H1 (cell line): Measurements from ENCODE around the gene CFHR1. TPM values are rescaled to one million over a fixed set of nuclear protein-coding genes. Genes with fewer than 3 reads are reported as not detected.

ENCODE experiments used
- CTCF ChIA-PET: fragments of 300-600 bp; sonication (Branson Sonifier 250); formaldehyde crosslinking; loops from one replicate; lab custom pipeline; 2021; ENCODE audit not compliant: partially characterized antibody; lab: Charles Lee
- POLR2A ChIA-PET: fragments of 300-600 bp; sonication (Branson Sonifier 250); formaldehyde crosslinking; loops from one replicate; lab custom pipeline; 2021; ENCODE audit warnings: inconsistent platforms; ENCODE audit not compliant: partially characterized antibody; lab: Charles Lee
- DNase-seq, 2 experiments: peaks; one replicate each; pipeline versions ENCODE4 v3.0.0 to v3.0.0-alpha.2; 2010 to 2022; ENCODE audit warnings: low spot score in 2 of 2, low read depth in 1 of 2, mixed read lengths in 1 of 2
- FAIRE-seq: peaks from 2 replicates; lab custom pipeline; 2011; peaks lifted over from hg19 to GRCh38; lab: Jason Lieb, UNC
- H2AFZ ChIP-seq: 2 replicates; pipeline ENCODE4 v1.8.1; 2012; ENCODE audit warnings: low read length, inconsistent platforms
- H2AK5ac ChIP-seq: 2 replicates; pipeline ENCODE4 v1.6.1; 2013; ENCODE audit warnings: low read depth, low read length
- H2BK120ac ChIP-seq: replicated peaks from 2 replicates; pipeline ENCODE3; 2013; ENCODE audit warnings: low read depth, low read length, inconsistent platforms
- H2BK12ac ChIP-seq: 2 replicates; pipeline ENCODE4 v1.6.1; 2013; ENCODE audit warnings: low read depth, low read length
- H2BK15ac ChIP-seq: 2 replicates; pipeline ENCODE4 v1.6.1; 2013; ENCODE audit warnings: low read length
- H2BK20ac ChIP-seq: 2 replicates; pipeline ENCODE4 v1.6.1; 2013; ENCODE audit warnings: low read length
- H2BK5ac ChIP-seq: 2 replicates; pipeline ENCODE4 v1.6.1; 2013; ENCODE audit warnings: low read depth, low read length
- H3K14ac ChIP-seq: 2 replicates; pipeline ENCODE4 v1.6.1; 2013; ENCODE audit warnings: inconsistent platforms; ENCODE audit not compliant: insufficient read length
- H3K18ac ChIP-seq: 2 replicates; pipeline ENCODE4 v1.6.1; 2013; ENCODE audit warnings: low read length; ENCODE audit errors: extremely low read depth
- H3K23ac ChIP-seq: 2 replicates; pipeline ENCODE4 v1.6.1; 2013; ENCODE audit warnings: inconsistent platforms; ENCODE audit not compliant: insufficient read length
- H3K23me2 ChIP-seq: 2 replicates; pipeline ENCODE4 v1.6.1; 2013; ENCODE audit warnings: low read depth, low read length
- H3K27ac ChIP-seq: 2 replicates; pipeline ENCODE4 v1.6.1; 2011; ENCODE audit warnings: low read depth, low read length, inconsistent platforms
- H3K27me3 ChIP-seq, 4 experiments: replicated peaks in 1 of 4; 1 replicate in 1 of 4; 2 replicates in 3 of 4; pipeline versions ENCODE4 v1.6.1 to v1.8.1; 2011 to 2013; ENCODE audit warnings: low read length in 3 of 4, mild to moderate bottlenecking in 3 of 4, inconsistent platforms in 2 of 4, mixed read lengths in 2 of 4, moderate library complexity in 1 of 4; ENCODE audit not compliant: control insufficient read depth in 3 of 4, insufficient read depth in 3 of 4; ENCODE audit errors: extremely low read depth in 1 of 4
- H3K36me3 ChIP-seq, 4 experiments: 2 replicates each; pipeline versions ENCODE4 v1.6.1 to v1.8.1; 2011 to 2013; ENCODE audit warnings: mild to moderate bottlenecking in 4 of 4, low read length in 3 of 4, moderate library complexity in 2 of 4, control low read depth in 1 of 4, inconsistent platforms in 1 of 4; ENCODE audit not compliant: insufficient read depth in 4 of 4, control insufficient read depth in 2 of 4
- H3K4ac ChIP-seq: replicated peaks from 2 replicates; pipeline ENCODE3; 2013; ENCODE audit warnings: low read length, low read depth, mixed read lengths, inconsistent platforms; ENCODE audit not compliant: insufficient read length
- H3K4me1 ChIP-seq, 4 experiments: replicated peaks in 1 of 4; 1 replicate in 1 of 4; 2 replicates in 3 of 4; pipeline versions ENCODE4 v1.6.1 to v1.8.1; 2011 to 2013; ENCODE audit warnings: low read length in 3 of 4, inconsistent platforms in 2 of 4, mixed read lengths in 1 of 4; ENCODE audit not compliant: insufficient read depth in 4 of 4, control insufficient read depth in 3 of 4
- H3K4me2 ChIP-seq, 2 experiments: 2 replicates each; pipeline versions ENCODE4 v1.6.1 to v1.8.1; 2011 to 2013; ENCODE audit warnings: low read depth in 2 of 2, low read length in 2 of 2, control low read depth in 1 of 2, inconsistent platforms in 1 of 2, mild to moderate bottlenecking in 1 of 2; ENCODE audit not compliant: insufficient read depth in 1 of 2
- H3K4me3 ChIP-seq, 4 experiments: fragments of 200-600, 300-600 bp in 1 of 4; sonication (generic), shearing (Covaris generic), sonication (Bioruptor Twin) in 1 of 4; 2 replicates each; pipeline versions ENCODE4 v1.5.1 to v1.8.1; 2011 to 2016; ENCODE audit warnings: low read length in 4 of 4, low read depth in 3 of 4, control low read depth in 2 of 4, inconsistent platforms in 2 of 4, mild to moderate bottlenecking in 2 of 4, mixed read lengths in 1 of 4, moderate library complexity in 1 of 4; ENCODE audit not compliant: insufficient read depth in 2 of 4; ENCODE audit errors: extremely low read depth in 1 of 4
- H3K56ac ChIP-seq: replicated peaks from 2 replicates; pipeline ENCODE3; 2013; ENCODE audit warnings: low read depth, mild to moderate bottlenecking, mixed read lengths, low read length, inconsistent platforms; ENCODE audit not compliant: insufficient read length
- H3K79me1 ChIP-seq: 2 replicates; pipeline ENCODE4 v1.6.1; 2013; ENCODE audit warnings: low read depth, low read length, control low read depth
- H3K79me2 ChIP-seq, 2 experiments: 2 replicates each; pipeline versions ENCODE4 v1.6.1 to v1.8.1; 2012 to 2013; ENCODE audit warnings: low read length in 2 of 2, mild to moderate bottlenecking in 2 of 2, inconsistent platforms in 1 of 2; ENCODE audit not compliant: insufficient read depth in 2 of 2, control insufficient read depth in 1 of 2
- H3K9ac ChIP-seq, 4 experiments: replicated peaks in 1 of 4; 1 replicate in 1 of 4; 2 replicates in 3 of 4; pipeline versions ENCODE4 v1.6.1 to v1.8.1; 2011 to 2013; ENCODE audit warnings: low read depth in 3 of 4, low read length in 3 of 4, control low read depth in 2 of 4, mild to moderate bottlenecking in 2 of 4, moderate library complexity in 2 of 4, inconsistent platforms in 1 of 4; ENCODE audit errors: extremely low read depth in 1 of 4
- H3K9me3 ChIP-seq, 2 experiments: 2 replicates each; pipeline versions ENCODE4 v1.6.1 to v1.8.1; 2012 to 2013; ENCODE audit warnings: mild to moderate bottlenecking in 2 of 2, moderate library complexity in 2 of 2, control low read depth in 1 of 2, inconsistent platforms in 1 of 2, low read depth in 1 of 2, low read length in 1 of 2, mixed read lengths in 1 of 2; ENCODE audit not compliant: insufficient read depth in 2 of 2
- H4K20me1 ChIP-seq, 2 experiments: replicated peaks in 1 of 2; 2 replicates each; pipeline versions ENCODE3 to v1.8.1; 2011 to 2013; ENCODE audit warnings: inconsistent platforms in 2 of 2, low read length in 2 of 2, mild to moderate bottlenecking in 1 of 2; ENCODE audit not compliant: insufficient read depth in 2 of 2, control insufficient read depth in 1 of 2
- H4K5ac ChIP-seq: 2 replicates; pipeline ENCODE4 v1.6.1; 2013; ENCODE audit warnings: low read length, low read depth, mixed read lengths, inconsistent platforms; ENCODE audit not compliant: insufficient read length
- H4K8ac ChIP-seq: 2 replicates; pipeline ENCODE4 v1.8.0; 2013; ENCODE audit warnings: mild to moderate bottlenecking, moderate library complexity, low read length, inconsistent platforms; ENCODE audit not compliant: insufficient read depth; ENCODE audit errors: extremely low read depth
- H4K91ac ChIP-seq: replicated peaks from 2 replicates; pipeline ENCODE3; 2013; ENCODE audit warnings: low read length, mixed read lengths, inconsistent platforms; ENCODE audit not compliant: insufficient read length
- GABPA ChIP-seq: IDR thresholded peaks from 2 replicates; pipeline ENCODE4 v1.6.1; 2011; ENCODE audit warnings: mild to moderate bottlenecking, low read length, moderate library complexity, borderline replicate concordance; ENCODE audit not compliant: insufficient read depth
- JUN ChIP-seq: IDR thresholded peaks from 2 replicates; pipeline ENCODE4 v1.6.1; 2011; ENCODE audit warnings: low read depth, mild to moderate bottlenecking, improper control_type of control experiment, low read length
- JUND ChIP-seq: IDR thresholded peaks from 2 replicates; pipeline ENCODE4 v1.6.1; 2011; ENCODE audit warnings: mild to moderate bottlenecking, improper control_type of control experiment, low read length
- MAFK ChIP-seq: IDR thresholded peaks from 2 replicates; pipeline ENCODE4 v1.6.1; 2012; ENCODE audit warnings: low read depth, mild to moderate bottlenecking, improper control_type of control experiment, low read length
- NRF1 ChIP-seq: IDR thresholded peaks from 2 replicates; pipeline ENCODE4 v1.6.1; 2011; ENCODE audit warnings: mild to moderate bottlenecking, low read depth, low read length, improper control_type of control experiment
- SIN3A ChIP-seq, 2 experiments: IDR thresholded peaks in 1 of 2; conservative IDR thresholded peaks in 1 of 2; 2 replicates each; pipeline ENCODE4 v1.6.1; 2011 to 2012; ENCODE audit warnings: low read length in 2 of 2, improper control_type of control experiment in 1 of 2, low read depth in 1 of 2, mild to moderate bottlenecking in 1 of 2
- SIRT6 ChIP-seq: IDR thresholded peaks from one replicate; pipeline ENCODE4 v1.7.1; 2012; ENCODE audit warnings: low read length, inconsistent platforms
- WGBS, 2 experiments: shearing (Covaris generic) in 1 of 2; methylation state at CpG; one replicate each; pipeline versions ENCODE4 v1.1.6 to v1.1.7; 2013 to 2015; ENCODE audit warnings: low lambda C conversion rate in 2 of 2, mixed read lengths in 2 of 2, inconsistent platforms in 1 of 2, low coverage in 1 of 2, missing lambda C conversion rate in 1 of 2; ENCODE audit not compliant: insufficient replicate concordance in 2 of 2, insufficient coverage in 1 of 2, insufficient read length in 1 of 2; ENCODE audit errors: extremely low coverage in 1 of 2, missing lambda C conversion rate in 1 of 2; 5-methylcytosine and 5-hydroxymethylcytosine counted together
- polyA plus RNA-seq, 7 experiments: library from polyadenylated mRNA; depleted of rRNA in 3 of 7; stranded (reverse) in 5 of 7; unstranded in 2 of 7; fragments of >200 nt in 5 of 7; fragments of 200-250 nt in 2 of 7; gene quantifications; 1 replicate in 5 of 7; 2 replicates in 1 of 7; 4 replicates in 1 of 7; pipeline versions ENCODE4 v1.2.1 to v1.2.3, GENCODE V29; 2011 to 2013; ENCODE audit warnings: missing spikeins in 2 of 7, mixed read lengths in 2 of 7
- total RNA-seq: library from RNA; stranded (reverse); fragmentation: NEBNext Ultra II Directional; extraction: Animal tissue kit (Norgen Biotek cat#: 25700); gene quantifications from 2 replicates; pipeline ENCODE4 v1.2.1, GENCODE V29; 2021
- TF ChIP-seq, protein P1 (sequence below), 3 experiments: IDR thresholded peaks; 1 replicate in 2 of 3; 2 replicates in 1 of 3; pipeline versions ENCODE4 v1.5.1 to v1.6.1; 2011; ENCODE audit warnings: low read length in 3 of 3, mild to moderate bottlenecking in 3 of 3, inconsistent platforms in 2 of 3, low read depth in 1 of 3, moderate library complexity in 1 of 3; ENCODE audit not compliant: insufficient read depth in 1 of 3; ENCODE audit errors: control extremely low read depth in 1 of 3

CFHR1 gene
- total and polyA plus RNA-seq, 2 of the 8 experiments (the other 6 are each of a cell fraction or from before 2014, with no cell fraction given), result not detected

DNA sequence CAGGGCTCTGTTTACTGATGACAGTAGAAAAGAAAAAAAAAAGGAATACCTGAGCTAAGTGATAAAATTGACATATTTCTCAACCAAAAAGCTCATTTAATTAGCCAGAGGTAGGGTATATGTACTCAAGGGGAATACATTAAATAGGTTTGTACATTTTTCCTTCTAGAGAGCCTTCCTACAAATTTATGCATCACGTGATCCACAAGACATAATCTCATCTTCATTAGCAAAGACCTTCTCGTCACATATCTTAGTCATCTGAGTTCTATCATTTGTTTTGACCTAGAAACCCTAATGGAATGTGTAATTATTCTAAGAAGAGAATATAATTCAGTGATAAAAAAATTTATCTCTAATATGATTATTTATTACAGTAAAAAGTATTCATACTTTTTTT is 37.7 kb downstream of the CFHR1 start:
- H3K18ac ChIP-seq, result no peak overlapping the region
- no peaks in the 10 kb centered on the region for H3K4me1 ChIP-seq
- no peak overlapping the region for H4K8ac ChIP-seq
- no peak overlapping the region for H2BK20ac ChIP-seq
- no peak overlapping the region for H3K23ac ChIP-seq
- FAIRE-seq (no peak), DNase-seq (no peak)
- H3K27me3 ChIP-seq, result no peaks in the 10 kb centered on the region
- no peak overlapping the region for H3K4me3 ChIP-seq
- WGBS, 2 experiments, result 98% methylated on average over 2 of the region's 2 CpGs; no CpG with 5 or more reads in 1 of the 2 experiments
- no peak overlapping the region for H2BK120ac ChIP-seq
- H3K79me2 ChIP-seq, result no peaks in the 10 kb centered on the region
- no peak overlapping the region for H3K14ac ChIP-seq
- no peak overlapping the region for H3K56ac ChIP-seq
- H3K4me2 ChIP-seq, result no peak overlapping the region
- no peak overlapping the region for H2BK15ac ChIP-seq
- ChIA-PET POLR2A (no interaction called here), CTCF (interaction anchor here (0.6 kb wide), 2 partner anchors 209 to 615 kb away, joined by 3 to 4 read pairs; no protein-coding TSS in a partner anchor)
- H4K5ac ChIP-seq, result no peak overlapping the region
- H3K4ac ChIP-seq, result no peak overlapping the region
- H2AFZ ChIP-seq, result no peak overlapping the region
- TF ChIP-seq JUN (no peak), SIRT6 (no peak), NRF1 (no peak), GABPA (no peak), MAFK (no peak), SIN3A (conservative IDR thresholded peaks at IDR 0.05 in 1 of 2, IDR thresholded peaks at IDR 0.05 in 1 of 2; ENCODE audit: low read depth in 1 of 2, low read length in 2 of 2) (no peak), JUND (no peak)
- TF ChIP-seq, protein P1, sequence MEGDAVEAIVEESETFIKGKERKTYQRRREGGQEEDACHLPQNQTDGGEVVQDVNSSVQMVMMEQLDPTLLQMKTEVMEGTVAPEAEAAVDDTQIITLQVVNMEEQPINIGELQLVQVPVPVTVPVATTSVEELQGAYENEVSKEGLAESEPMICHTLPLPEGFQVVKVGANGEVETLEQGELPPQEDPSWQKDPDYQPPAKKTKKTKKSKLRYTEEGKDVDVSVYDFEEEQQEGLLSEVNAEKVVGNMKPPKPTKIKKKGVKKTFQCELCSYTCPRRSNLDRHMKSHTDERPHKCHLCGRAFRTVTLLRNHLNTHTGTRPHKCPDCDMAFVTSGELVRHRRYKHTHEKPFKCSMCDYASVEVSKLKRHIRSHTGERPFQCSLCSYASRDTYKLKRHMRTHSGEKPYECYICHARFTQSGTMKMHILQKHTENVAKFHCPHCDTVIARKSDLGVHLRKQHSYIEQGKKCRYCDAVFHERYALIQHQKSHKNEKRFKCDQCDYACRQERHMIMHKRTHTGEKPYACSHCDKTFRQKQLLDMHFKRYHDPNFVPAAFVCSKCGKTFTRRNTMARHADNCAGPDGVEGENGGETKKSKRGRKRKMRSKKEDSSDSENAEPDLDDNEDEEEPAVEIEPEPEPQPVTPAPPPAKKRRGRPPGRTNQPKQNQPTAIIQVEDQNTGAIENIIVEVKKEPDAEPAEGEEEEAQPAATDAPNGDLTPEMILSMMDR (IDR thresholded peaks at IDR 0.05; ENCODE audit: control extremely low read depth in 1 of 3, insufficient read depth in 1 of 3, low read depth in 1 of 3, low read length in 3 of 3), result no peak
- no peak overlapping the region for H3K27ac ChIP-seq
- H2BK5ac ChIP-seq, result no peak overlapping the region
- H3K79me1 ChIP-seq, result no peaks in the 10 kb centered on the region
- no peak overlapping the region for H3K9ac ChIP-seq
- H2BK12ac ChIP-seq, result no peak overlapping the region
- no peak overlapping the region for H4K91ac ChIP-seq
- no peaks in the 10 kb centered on the region for H3K36me3 ChIP-seq
- H3K9me3 ChIP-seq, result no peaks in the 10 kb centered on the region
- no peak overlapping the region for H2AK5ac ChIP-seq
- no peaks in the 10 kb centered on the region for H3K23me2 ChIP-seq
- no peaks in the 10 kb centered on the region for H4K20me1 ChIP-seq
